Gastroesophageal sphincter (tissue), 3 donors: ENCODE results near the gene RTL10.

ENCODE experiments used
- CTCF ChIP-seq, 4 experiments: fragments of 200-600 bp in 2 of 4; fragments of 450-650 bp in 2 of 4; sonication (generic) in 1 of 4; IDR thresholded peaks; one replicate each; pipeline ENCODE4 v1.5.1; 2017 to 2019; ENCODE audit warnings: antibody characterized with exemption in 4 of 4, mild to moderate bottlenecking in 2 of 4, moderate library complexity in 2 of 4
- POLR2A ChIP-seq, 2 donors: fragments of 450-650 bp; IDR thresholded peaks; one replicate each; pipeline ENCODE4 v1.6.1; 2017; ENCODE audit warnings: antibody characterized with exemption in 2 of 2, mild to moderate bottlenecking in 2 of 2, moderate library complexity in 1 of 2
- POLR2AphosphoS5 ChIP-seq: sonication (generic); formaldehyde crosslinking; IDR thresholded peaks from one replicate; pipeline ENCODE4 v1.6.1; 2017; ENCODE audit warnings: antibody characterized with exemption

- no peak for TF ChIP-seq POLR2AphosphoS5
- TF ChIP-seq CTCF (IDR thresholded peaks at IDR 0.05) = no peak
- TF ChIP-seq POLR2A (IDR thresholded peaks at IDR 0.05) = no peak
These were observed 28.6 kb downstream of the RTL10 start for GRCh38 chr22:19825904-19826618.
